HG02981 (cell line): ENCODE results near the gene ZNF467.

Experiments used
- ATAC-seq: cut with Tn5 transposase; IDR thresholded peaks from one replicate; pipeline ENCODE4 v1.9.1; 2021; ENCODE audit warnings: mild to moderate bottlenecking, moderate library complexity; ENCODE audit not compliant: unreplicated experiment

ZNF467 gene, protein sequence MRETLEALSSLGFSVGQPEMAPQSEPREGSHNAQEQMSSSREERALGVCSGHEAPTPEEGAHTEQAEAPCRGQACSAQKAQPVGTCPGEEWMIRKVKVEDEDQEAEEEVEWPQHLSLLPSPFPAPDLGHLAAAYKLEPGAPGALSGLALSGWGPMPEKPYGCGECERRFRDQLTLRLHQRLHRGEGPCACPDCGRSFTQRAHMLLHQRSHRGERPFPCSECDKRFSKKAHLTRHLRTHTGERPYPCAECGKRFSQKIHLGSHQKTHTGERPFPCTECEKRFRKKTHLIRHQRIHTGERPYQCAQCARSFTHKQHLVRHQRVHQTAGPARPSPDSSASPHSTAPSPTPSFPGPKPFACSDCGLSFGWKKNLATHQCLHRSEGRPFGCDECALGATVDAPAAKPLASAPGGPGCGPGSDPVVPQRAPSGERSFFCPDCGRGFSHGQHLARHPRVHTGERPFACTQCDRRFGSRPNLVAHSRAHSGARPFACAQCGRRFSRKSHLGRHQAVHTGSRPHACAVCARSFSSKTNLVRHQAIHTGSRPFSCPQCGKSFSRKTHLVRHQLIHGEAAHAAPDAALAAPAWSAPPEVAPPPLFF

GRCh38 chr7:149773446-149774236 is at the start of gene ZNF467:
Gene ZNF467 (minus strand): TSS chr7:149773588. CDS start chr7:149771032, 2,556 bp downstream.
- no peak for ATAC-seq

DNA sequence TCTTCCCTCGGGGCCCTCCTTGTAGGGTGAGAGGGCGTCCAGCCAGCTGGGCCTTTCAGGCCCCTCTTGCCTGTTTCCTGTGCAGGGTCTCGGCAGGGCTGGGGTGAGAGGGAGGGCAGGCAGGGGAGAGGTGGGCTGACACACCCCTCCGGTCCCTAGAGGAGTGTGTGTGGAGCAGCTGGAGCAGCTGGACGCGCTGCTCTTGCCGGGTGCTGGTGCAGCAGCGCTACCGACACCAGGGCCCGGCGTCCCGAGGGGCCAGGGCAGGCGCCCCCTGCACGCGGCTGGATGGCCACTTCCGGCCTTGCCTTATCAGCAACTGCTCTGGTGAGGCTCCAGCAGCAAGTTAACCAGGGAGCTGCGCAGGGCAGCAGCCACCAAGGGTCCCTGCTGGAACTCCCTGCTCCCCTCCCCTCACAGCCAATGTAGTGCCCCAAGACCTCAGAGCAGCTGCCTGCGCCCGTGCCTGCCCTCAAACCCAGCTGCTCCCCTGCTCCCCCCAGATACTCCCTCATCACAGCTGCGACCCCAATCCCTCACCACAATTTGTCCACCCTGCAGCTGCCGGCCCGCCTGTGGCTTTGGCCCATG is 49.1 kb upstream of the ZNF467 start:
- no peak for ATAC-seq

- no peak for ATAC-seq
Observed at GRCh38 chr7:149821191-149822148, 48.1 kb upstream of the ZNF467 start.

DNA sequence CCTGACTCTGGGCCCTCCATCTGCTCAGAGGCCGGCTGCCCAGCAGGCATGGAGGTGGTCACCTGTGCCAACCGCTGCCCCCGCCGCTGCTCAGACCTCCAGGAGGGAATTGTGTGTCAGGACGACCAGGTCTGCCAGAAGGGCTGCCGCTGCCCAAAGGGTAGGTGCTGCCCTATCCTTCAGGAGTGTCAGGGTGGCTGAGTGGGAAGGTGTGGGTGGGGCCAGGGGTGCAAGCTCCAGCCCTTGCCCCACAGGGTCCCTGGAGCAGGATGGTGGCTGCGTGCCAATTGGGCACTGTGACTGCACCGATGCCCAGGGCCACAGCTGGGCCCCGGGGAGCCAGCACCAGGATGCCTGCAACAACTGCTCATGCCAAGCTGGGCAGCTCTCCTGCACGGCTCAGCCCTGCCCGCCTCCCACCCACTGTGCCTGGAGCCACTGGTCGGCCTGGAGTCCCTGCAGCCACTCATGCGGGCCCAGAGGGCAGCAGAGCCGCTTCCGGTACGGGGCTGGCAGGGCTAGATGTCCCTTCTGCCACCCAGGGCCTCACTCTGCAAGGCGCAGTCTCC is 47.3 kb upstream of the ZNF467 start:
- no peak for ATAC-seq

DNA sequence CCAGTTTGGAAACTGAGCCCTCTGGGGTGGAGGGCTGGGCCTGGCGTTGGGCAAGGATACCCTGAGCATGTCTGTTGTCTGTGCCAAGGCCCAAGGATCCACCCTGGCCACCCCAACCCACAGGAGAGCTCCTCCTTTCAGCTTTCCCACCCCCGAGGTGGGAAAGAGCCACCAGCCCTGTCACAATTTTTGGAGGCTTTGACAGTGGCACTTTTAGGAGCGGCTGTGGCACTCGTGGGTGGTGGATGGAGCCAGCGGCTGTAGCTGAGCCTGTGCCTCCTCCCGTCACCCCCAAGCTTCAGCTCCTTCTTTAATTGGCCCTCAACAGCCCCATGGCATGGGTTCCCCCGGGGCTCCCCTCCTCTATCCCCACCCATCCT is 46.6 kb upstream of the ZNF467 start:
- no peak for ATAC-seq

- no peak for ATAC-seq
Observed at GRCh38 chr7:149819141-149819960, 46.0 kb upstream of the ZNF467 start.

DNA sequence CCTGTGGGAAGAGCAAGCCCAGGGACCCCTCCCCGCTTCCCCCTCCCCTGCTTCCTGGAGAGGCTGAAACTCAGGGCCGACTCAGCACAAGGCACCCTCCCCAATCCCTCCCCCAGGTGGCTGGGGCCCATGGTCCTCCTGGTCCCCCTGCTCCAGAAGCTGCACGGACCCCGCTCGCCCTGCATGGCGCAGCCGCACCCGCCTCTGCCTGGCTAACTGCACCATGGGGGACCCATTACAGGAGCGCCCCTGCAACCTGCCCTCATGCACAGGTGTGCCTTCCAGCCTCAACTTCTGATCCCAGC is 45.1 kb upstream of the ZNF467 start:
- ATAC-seq: no peak

DNA sequence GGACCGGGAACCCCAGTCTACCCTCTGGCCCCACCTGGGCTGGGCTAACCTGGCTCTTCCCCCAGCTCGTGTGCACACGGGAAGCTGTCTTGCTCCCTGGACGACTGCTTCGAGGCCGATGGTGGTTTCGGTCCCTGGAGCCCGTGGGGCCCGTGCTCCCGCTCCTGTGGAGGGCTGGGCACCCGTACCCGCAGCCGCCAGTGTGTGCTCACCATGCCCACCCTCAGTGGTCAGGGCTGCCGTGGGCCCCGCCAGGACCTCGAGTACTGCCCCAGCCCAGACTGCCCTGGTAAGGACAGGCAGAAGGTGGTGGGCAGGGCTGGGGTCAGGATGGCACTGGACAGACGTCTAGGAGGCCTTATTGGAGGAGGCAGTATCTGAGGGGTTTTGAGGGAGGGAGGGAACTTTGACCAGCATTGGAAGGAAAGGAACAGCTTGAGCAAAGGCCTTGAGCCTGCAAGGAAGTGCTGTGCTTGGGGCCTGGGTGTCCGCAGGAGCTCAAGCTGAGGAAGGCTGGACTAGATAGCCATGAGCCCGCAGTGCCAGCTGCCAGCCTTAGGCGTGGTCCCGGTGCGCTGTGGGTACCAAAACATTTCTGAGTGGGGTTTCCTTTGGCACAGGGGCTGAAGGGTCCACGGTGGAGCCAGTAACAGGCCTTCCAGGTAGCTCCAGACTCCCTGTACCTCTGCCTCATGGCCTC is 44.6 kb upstream of the ZNF467 start:
- no peak for ATAC-seq

DNA sequence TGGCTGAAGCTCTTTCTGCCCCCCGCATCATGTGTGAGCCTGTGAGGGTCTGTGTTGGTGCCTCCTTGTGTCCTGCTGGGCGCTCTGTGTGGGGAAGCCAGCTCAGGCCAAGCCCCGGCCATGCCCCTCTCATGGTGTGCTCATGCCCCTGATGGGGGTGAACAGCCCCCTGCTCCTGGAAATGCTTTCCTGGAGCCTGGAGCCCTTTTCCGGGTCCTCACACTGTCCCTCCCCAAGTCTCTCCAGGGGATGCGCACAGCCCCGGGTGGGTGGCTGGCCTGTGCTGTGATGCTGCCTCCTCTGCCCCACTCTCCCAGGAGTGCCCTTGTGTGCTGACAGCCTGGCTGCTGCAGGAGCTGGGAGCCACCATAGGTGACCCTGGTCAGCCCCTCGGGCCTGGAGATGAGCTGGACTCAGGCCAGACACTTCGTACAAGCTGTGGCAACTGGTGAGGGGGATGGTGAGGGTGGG is 43.9 kb upstream of the ZNF467 start:
- no peak for ATAC-seq

DNA sequence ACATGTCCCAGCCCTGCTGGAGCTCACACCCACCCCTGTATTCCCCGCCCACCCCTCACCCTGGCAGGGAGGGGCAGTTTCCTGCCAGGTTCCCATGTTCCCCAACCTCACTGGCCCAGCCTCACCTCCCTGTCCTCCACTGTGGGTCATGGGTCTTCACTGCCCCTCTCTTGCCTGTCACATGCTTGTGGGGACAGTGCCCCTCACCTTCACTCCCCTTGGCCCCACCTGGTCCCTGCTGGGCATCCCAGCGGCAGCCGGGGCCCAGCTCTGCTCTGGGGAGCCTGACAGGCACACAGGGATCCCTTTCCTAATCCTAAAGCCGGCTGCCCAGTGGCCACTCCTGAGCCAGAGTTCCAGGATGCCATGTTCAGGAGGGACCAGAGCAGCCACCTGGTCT is 43.4 kb upstream of the ZNF467 start:
- ATAC-seq: no peak

GRCh38 chr7:149816267-149816751 is 42.9 kb upstream of the ZNF467 start:
- no peak for ATAC-seq

GRCh38 chr7:149815661-149816266 is 42.4 kb upstream of the ZNF467 start:
- ATAC-seq: no peak

DNA sequence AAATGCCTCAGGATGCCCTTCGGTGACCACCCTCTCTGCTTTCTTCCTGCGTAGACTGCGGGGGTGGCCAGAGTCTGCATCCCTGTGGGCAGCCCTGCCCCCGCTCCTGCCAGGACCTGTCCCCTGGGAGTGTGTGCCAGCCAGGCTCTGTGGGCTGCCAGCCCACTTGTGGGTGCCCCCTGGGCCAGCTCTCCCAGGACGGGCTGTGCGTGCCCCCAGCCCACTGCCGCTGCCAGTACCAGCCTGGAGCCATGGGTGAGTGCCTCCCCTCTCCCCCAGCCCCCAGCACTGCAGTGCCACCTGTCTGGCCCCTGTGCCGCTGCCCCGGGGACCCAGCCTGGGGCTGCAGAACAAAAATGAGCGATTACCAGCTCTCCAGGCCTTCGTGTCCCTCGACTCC is 41.7 kb upstream of the ZNF467 start:
- no peak for ATAC-seq

GRCh38 chr7:149814494-149814893 is 41.1 kb upstream of the ZNF467 start:
- ATAC-seq: no peak

DNA sequence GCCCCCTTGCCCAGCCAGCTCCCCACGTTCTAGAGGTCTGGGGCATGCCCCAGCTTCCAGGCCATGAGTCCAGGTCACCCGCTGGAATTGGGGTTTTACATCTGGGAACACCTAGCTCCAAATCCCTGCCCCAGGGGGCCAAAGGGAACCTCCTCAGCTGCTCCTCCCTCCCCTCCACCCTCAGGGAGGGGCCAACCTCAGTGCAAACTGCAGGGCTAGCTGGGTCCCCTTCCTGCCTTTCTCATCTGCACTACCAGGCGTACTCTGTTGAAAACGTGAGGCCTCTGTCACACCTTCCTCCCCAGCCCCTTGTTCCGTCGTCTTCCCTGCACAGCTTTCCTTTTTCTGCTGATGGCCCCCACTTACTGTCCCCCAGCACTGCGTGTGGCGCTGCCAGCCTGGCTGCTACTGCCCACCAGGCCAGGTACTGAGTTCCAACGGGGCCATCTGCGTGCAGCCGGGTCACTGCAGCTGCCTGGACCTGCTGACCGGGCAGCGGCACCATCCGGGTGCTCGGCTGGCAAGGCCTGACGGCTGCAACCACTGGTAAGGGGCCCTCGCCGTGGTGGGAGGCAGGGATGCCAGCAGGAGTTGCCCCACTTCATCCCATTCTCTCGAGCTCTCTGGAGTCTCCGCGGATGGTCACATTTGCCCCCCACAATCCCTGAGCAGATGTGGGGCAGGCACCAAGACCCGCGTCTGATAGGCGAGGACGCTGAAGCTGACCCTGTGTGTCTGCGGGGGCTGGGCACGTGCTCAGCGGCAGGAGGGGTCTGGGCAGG is 40.1 kb upstream of the ZNF467 start:
- ATAC-seq: no peak

DNA sequence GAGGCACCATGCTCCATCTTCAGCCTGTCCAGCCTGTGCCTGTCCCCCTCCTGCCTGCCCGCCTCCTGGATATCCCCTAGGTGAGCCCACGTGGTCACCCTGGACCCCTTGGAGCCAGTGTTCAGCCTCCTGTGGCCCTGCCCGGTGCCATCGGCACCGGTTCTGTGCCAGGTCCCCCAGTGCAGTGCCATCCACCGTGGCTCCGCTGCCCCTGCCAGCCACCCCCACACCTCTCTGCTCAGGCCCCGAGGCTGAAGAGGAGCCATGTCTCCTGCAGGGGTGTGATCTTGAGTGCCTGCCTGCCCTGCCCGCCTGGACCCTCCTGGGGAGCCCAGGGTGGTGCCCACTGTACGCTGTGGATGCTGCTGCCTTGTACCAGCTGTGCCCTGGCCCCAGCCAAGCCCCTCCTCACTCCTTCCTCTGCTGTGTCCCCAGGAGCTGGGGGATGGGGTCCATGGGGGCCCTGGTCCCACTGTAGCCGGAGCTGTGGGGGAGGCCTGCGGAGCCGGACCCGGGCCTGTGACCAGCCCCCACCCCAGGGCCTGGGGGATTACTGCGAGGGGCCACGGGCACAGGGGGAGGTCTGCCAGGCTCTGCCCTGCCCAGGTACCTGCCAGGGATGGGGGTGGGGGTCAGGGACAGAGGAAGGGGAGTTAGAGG is 38.6 kb upstream of the ZNF467 start:
- ATAC-seq: no peak

- ATAC-seq: no peak
Observed at GRCh38 chr7:149811221-149811620, 37.8 kb upstream of the ZNF467 start.
